PC-9 (cell line): ENCODE measurements around the gene TRABD2B.

Experiments used
- EZH2 ChIP-seq: fragments of 200-600 bp; sonication (generic); IDR thresholded peaks from 2 replicates; pipeline ENCODE4 v1.8.0; 2017; ENCODE audit warnings: antibody characterized with exemption, low read depth
- TF ChIP-seq, protein P1 (sequence below): fragments of 200-600 bp; sonication (generic); conservative IDR thresholded peaks from 2 replicates; pipeline ENCODE4 v1.6.1; 2017; ENCODE audit warnings: mixed run types, antibody characterized with exemption, mild to moderate bottlenecking, moderate library complexity

- TF ChIP-seq, protein P1, sequence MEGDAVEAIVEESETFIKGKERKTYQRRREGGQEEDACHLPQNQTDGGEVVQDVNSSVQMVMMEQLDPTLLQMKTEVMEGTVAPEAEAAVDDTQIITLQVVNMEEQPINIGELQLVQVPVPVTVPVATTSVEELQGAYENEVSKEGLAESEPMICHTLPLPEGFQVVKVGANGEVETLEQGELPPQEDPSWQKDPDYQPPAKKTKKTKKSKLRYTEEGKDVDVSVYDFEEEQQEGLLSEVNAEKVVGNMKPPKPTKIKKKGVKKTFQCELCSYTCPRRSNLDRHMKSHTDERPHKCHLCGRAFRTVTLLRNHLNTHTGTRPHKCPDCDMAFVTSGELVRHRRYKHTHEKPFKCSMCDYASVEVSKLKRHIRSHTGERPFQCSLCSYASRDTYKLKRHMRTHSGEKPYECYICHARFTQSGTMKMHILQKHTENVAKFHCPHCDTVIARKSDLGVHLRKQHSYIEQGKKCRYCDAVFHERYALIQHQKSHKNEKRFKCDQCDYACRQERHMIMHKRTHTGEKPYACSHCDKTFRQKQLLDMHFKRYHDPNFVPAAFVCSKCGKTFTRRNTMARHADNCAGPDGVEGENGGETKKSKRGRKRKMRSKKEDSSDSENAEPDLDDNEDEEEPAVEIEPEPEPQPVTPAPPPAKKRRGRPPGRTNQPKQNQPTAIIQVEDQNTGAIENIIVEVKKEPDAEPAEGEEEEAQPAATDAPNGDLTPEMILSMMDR = no peak
- TF ChIP-seq EZH2 = no peak
Measured at GRCh38 chr1:47751193-47751592, 246.0 kb downstream of the TRABD2B start.
